NCI-H2081 (cell line): ENCODE data around the gene ZNF605.
A peak's percentile ranks its signal among the peaks of the same experiment; 100 is the strongest.
"Not testable (repeated sequence)": the region's sequence is repeated elsewhere in the genome, so short reads cannot be mapped to it uniquely, and the experiment has no call there.

Experiments
- DNase-seq, 2 experiments: peaks; one replicate each; lab custom pipeline; 2025; lab: John Stamatoyannopoulos, UW

The ZNF605 gene

DNA sequence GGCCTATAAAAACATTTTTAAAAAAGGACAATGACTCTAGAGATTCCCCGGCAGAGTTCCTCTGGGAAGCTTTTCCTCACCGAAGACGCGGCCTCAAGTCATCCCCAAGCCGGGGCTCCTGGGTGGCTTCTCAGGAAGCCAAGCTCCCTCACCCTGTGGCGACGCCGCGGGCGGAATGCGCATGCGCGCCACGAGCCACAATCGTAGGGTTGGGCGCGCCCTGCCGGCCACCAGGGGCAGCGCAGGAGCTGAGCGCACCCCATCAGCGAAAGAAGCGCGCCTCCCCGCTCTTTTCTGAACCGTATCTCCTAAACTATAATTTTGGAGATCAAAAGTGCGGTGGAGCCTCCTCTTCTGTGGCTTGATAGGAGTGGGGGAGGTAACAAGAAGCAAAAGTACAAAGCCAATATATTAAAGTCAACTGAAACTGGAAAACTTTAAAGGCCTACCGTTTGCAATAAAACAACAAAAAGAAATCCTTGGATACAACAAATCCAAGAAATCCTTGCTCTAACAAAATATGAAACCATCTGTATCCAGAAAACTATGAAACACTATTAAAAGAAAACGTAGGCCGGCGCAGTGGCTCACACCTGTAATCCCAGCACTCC is 51.3 kb downstream of the ZNF605 start:
- DNase-seq, result no peak

- DNase-seq, result no peak
Measured at GRCh38 chr12:132899033-132899432, 57.1 kb downstream of the ZNF605 start.

- no peak for DNase-seq
Measured at GRCh38 chr12:132888852-132889251, 67.3 kb downstream of the ZNF605 start.

DNA sequence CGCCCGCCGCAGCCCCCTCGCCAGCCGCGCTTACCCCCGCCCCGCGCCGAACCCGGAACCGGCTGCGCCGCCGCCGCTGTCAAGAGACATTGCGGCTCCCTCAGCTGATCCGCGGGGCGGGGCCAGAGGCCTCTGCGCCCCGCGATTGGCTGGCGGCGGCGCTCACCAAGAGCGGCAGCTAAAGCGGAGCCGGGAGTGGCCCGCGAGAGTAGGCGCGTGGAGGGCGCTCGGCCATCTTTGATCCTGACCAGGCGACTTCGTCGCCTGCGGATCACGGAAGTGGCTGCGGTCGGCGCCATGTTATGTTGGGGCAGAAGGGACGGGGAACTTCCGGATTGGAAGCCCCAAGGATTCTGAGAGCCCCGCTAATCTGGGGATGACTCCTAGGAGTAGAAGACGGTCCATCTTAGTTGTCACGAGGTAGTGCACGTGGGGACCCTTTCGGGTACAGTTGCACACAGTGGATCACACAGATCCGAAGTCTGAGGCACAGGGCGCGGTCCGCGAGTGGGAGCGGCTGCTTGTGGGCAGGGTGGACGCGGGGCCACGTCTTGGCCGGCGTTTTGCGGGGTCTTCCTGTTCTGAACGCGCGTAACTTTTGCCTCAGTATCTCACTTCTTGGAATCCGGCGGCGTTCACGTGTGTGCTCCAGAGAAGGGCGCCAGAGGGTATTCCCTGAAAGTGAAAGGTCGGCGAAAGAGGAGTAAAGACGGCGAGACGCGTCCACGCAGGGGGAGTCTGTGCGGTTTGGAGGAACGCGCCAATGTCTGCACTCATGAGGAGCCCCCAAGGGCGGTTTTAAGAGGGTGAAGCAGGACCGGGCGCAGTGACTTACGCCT is 68.4 kb downstream of the ZNF605 start, which contains the start of gene CHFR:
CHFR (minus strand) TSS at position 93 of the 839 bp plus-strand sequence. CDS start 277 bp downstream, outside the sequence.
- DNase-seq, result peak; percentile 98 to 99

GRCh38 chr12:132886529-132887477 is 69.3 kb downstream of the ZNF605 start:
- DNase-seq, result peak in 1 of 2 experiments; percentile 47

GRCh38 chr12:132881818-132882217 is 74.3 kb downstream of the ZNF605 start:
- no peak for DNase-seq

- DNase-seq, result not testable (repeated sequence)
Measured at GRCh38 chr12:132874620-132875019, 81.5 kb downstream of the ZNF605 start.

GRCh38 chr12:132874175-132874574 is 81.9 kb downstream of the ZNF605 start:
- DNase-seq, result no peak

GRCh38 chr12:132873724-132874123 is 82.4 kb downstream of the ZNF605 start:
- no peak for DNase-seq

DNA sequence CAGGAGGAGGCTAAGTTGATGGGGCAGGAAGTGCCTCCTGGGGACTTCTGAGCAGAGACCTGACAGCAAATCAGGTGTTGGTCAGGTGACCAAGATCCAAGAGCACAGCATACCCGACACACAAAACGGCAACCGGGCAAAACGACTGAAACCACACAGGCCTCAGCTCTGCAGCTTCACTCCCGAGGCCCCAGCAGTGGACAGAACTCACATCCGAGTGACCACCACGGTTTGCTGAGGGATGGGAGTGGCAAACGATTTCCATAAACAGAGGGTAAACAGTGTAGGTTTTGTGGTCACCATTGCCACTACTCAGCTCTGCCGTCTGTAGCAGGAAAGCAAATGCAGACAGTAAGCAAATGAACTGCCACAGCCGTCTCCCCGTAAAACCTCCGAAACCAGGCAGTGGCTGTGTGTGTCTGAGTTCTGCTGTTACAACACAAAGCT is 83.1 kb downstream of the ZNF605 start:
- no peak for DNase-seq

DNA sequence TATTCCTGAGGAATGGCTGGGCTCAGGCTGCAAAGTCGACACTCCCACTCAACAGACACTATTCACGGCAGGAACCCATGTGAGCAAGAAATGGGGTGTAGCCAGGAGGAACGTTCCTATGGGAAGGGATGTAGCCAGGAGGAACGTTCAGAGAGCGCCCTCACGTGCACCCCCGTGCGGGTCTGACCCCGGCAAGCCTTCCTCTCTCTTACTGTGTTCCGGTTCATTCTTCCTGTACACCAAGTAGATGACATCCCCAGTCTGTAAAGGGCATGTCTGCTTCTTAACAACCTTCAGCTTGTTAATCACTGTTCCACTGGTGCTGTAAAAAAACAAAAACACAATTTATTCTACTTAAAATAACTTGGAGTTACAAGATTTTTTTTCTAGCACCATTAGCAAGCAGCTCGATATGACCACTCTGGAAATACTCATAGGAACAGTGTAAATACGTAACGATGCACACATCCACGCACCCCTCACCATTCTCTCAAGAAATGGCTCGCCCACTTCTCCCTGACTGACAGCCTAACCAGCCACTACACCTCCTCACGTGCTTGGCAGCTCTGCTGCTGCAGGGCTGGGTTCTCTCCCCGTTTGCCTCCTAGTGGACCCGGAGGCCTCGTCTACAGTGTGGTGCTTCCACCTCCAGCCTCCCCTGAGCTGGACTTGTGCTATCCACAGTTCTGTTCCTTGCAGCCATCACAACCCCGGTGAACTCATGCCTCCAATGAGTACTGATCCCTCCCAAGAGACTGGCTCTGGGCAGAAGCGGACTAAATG is 83.8 kb downstream of the ZNF605 start:
- no peak for DNase-seq

DNA sequence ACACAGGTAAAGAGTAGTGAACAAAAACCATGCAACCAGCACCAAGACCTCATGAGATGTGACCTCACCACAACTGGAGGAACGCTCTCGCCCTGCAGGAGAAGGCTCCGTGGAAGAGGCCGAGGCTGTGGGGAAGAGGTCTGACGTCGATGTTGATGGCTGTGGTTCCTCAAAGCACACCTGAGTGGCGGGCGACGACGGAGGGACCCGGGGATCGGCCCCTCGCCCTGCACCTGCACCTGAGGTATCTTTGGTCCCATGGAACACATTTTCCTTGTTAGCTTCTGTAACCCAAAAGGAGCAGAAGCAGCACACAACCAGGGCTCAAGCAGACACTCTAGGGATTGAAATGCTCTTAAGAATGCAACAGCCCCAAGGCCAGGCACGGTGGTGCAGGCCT is 86.6 kb downstream of the ZNF605 start:
- no peak for DNase-seq
